H1 (cell line): Measurements from ENCODE around the gene FHL2. TPM values are rescaled to one million over a fixed set of nuclear protein-coding genes. Genes with fewer than 3 reads are reported as not detected.

Experiments
- CTCF ChIA-PET: fragments of 300-600 bp; sonication (Branson Sonifier 250); formaldehyde crosslinking; loops from one replicate; lab custom pipeline; 2021; ENCODE audit not compliant: partially characterized antibody; lab: Charles Lee
- POLR2A ChIA-PET: fragments of 300-600 bp; sonication (Branson Sonifier 250); formaldehyde crosslinking; loops from one replicate; lab custom pipeline; 2021; ENCODE audit warnings: inconsistent platforms; ENCODE audit not compliant: partially characterized antibody; lab: Charles Lee
- DNase-seq, 2 experiments: peaks; one replicate each; pipeline versions ENCODE4 v3.0.0 to v3.0.0-alpha.2; 2010 to 2022; ENCODE audit warnings: low spot score in 2 of 2, low read depth in 1 of 2, mixed read lengths in 1 of 2
- FAIRE-seq: peaks from 2 replicates; lab custom pipeline; 2011; peaks lifted over from hg19 to GRCh38; lab: Jason Lieb, UNC
- H2AFZ ChIP-seq: 2 replicates; pipeline ENCODE4 v1.8.1; 2012; ENCODE audit warnings: low read length, inconsistent platforms
- H2AK5ac ChIP-seq: 2 replicates; pipeline ENCODE4 v1.6.1; 2013; ENCODE audit warnings: low read depth, low read length
- H2BK120ac ChIP-seq: replicated peaks from 2 replicates; pipeline ENCODE3; 2013; ENCODE audit warnings: low read depth, low read length, inconsistent platforms
- H2BK12ac ChIP-seq: 2 replicates; pipeline ENCODE4 v1.6.1; 2013; ENCODE audit warnings: low read depth, low read length
- H2BK15ac ChIP-seq: 2 replicates; pipeline ENCODE4 v1.6.1; 2013; ENCODE audit warnings: low read length
- H2BK20ac ChIP-seq: 2 replicates; pipeline ENCODE4 v1.6.1; 2013; ENCODE audit warnings: low read length
- H2BK5ac ChIP-seq: 2 replicates; pipeline ENCODE4 v1.6.1; 2013; ENCODE audit warnings: low read depth, low read length
- H3K14ac ChIP-seq: 2 replicates; pipeline ENCODE4 v1.6.1; 2013; ENCODE audit warnings: inconsistent platforms; ENCODE audit not compliant: insufficient read length
- H3K18ac ChIP-seq: 2 replicates; pipeline ENCODE4 v1.6.1; 2013; ENCODE audit warnings: low read length; ENCODE audit errors: extremely low read depth
- H3K23ac ChIP-seq: 2 replicates; pipeline ENCODE4 v1.6.1; 2013; ENCODE audit warnings: inconsistent platforms; ENCODE audit not compliant: insufficient read length
- H3K23me2 ChIP-seq: 2 replicates; pipeline ENCODE4 v1.6.1; 2013; ENCODE audit warnings: low read depth, low read length
- H3K27ac ChIP-seq: 2 replicates; pipeline ENCODE4 v1.6.1; 2011; ENCODE audit warnings: low read depth, low read length, inconsistent platforms
- H3K27me3 ChIP-seq, 4 experiments: replicated peaks in 1 of 4; 1 replicate in 1 of 4; 2 replicates in 3 of 4; pipeline versions ENCODE4 v1.6.1 to v1.8.1; 2011 to 2013; ENCODE audit warnings: low read length in 3 of 4, mild to moderate bottlenecking in 3 of 4, inconsistent platforms in 2 of 4, mixed read lengths in 2 of 4, moderate library complexity in 1 of 4; ENCODE audit not compliant: control insufficient read depth in 3 of 4, insufficient read depth in 3 of 4; ENCODE audit errors: extremely low read depth in 1 of 4
- H3K36me3 ChIP-seq, 4 experiments: 2 replicates each; pipeline versions ENCODE4 v1.6.1 to v1.8.1; 2011 to 2013; ENCODE audit warnings: mild to moderate bottlenecking in 4 of 4, low read length in 3 of 4, moderate library complexity in 2 of 4, control low read depth in 1 of 4, inconsistent platforms in 1 of 4; ENCODE audit not compliant: insufficient read depth in 4 of 4, control insufficient read depth in 2 of 4
- H3K4ac ChIP-seq: replicated peaks from 2 replicates; pipeline ENCODE3; 2013; ENCODE audit warnings: low read length, low read depth, mixed read lengths, inconsistent platforms; ENCODE audit not compliant: insufficient read length
- H3K4me1 ChIP-seq, 4 experiments: replicated peaks in 1 of 4; 1 replicate in 1 of 4; 2 replicates in 3 of 4; pipeline versions ENCODE4 v1.6.1 to v1.8.1; 2011 to 2013; ENCODE audit warnings: low read length in 3 of 4, inconsistent platforms in 2 of 4, mixed read lengths in 1 of 4; ENCODE audit not compliant: insufficient read depth in 4 of 4, control insufficient read depth in 3 of 4
- H3K4me2 ChIP-seq, 2 experiments: 2 replicates each; pipeline versions ENCODE4 v1.6.1 to v1.8.1; 2011 to 2013; ENCODE audit warnings: low read depth in 2 of 2, low read length in 2 of 2, control low read depth in 1 of 2, inconsistent platforms in 1 of 2, mild to moderate bottlenecking in 1 of 2; ENCODE audit not compliant: insufficient read depth in 1 of 2
- H3K4me3 ChIP-seq, 4 experiments: fragments of 200-600, 300-600 bp in 1 of 4; sonication (generic), shearing (Covaris generic), sonication (Bioruptor Twin) in 1 of 4; 2 replicates each; pipeline versions ENCODE4 v1.5.1 to v1.8.1; 2011 to 2016; ENCODE audit warnings: low read length in 4 of 4, low read depth in 3 of 4, control low read depth in 2 of 4, inconsistent platforms in 2 of 4, mild to moderate bottlenecking in 2 of 4, mixed read lengths in 1 of 4, moderate library complexity in 1 of 4; ENCODE audit not compliant: insufficient read depth in 2 of 4; ENCODE audit errors: extremely low read depth in 1 of 4
- H3K56ac ChIP-seq: replicated peaks from 2 replicates; pipeline ENCODE3; 2013; ENCODE audit warnings: low read depth, mild to moderate bottlenecking, mixed read lengths, low read length, inconsistent platforms; ENCODE audit not compliant: insufficient read length
- H3K79me1 ChIP-seq: 2 replicates; pipeline ENCODE4 v1.6.1; 2013; ENCODE audit warnings: low read depth, low read length, control low read depth
- H3K79me2 ChIP-seq, 2 experiments: 2 replicates each; pipeline versions ENCODE4 v1.6.1 to v1.8.1; 2012 to 2013; ENCODE audit warnings: low read length in 2 of 2, mild to moderate bottlenecking in 2 of 2, inconsistent platforms in 1 of 2; ENCODE audit not compliant: insufficient read depth in 2 of 2, control insufficient read depth in 1 of 2
- H3K9ac ChIP-seq, 4 experiments: replicated peaks in 1 of 4; 1 replicate in 1 of 4; 2 replicates in 3 of 4; pipeline versions ENCODE4 v1.6.1 to v1.8.1; 2011 to 2013; ENCODE audit warnings: low read depth in 3 of 4, low read length in 3 of 4, control low read depth in 2 of 4, mild to moderate bottlenecking in 2 of 4, moderate library complexity in 2 of 4, inconsistent platforms in 1 of 4; ENCODE audit errors: extremely low read depth in 1 of 4
- H3K9me3 ChIP-seq, 2 experiments: 2 replicates each; pipeline versions ENCODE4 v1.6.1 to v1.8.1; 2012 to 2013; ENCODE audit warnings: mild to moderate bottlenecking in 2 of 2, moderate library complexity in 2 of 2, control low read depth in 1 of 2, inconsistent platforms in 1 of 2, low read depth in 1 of 2, low read length in 1 of 2, mixed read lengths in 1 of 2; ENCODE audit not compliant: insufficient read depth in 2 of 2
- H4K20me1 ChIP-seq, 2 experiments: replicated peaks in 1 of 2; 2 replicates each; pipeline versions ENCODE3 to v1.8.1; 2011 to 2013; ENCODE audit warnings: inconsistent platforms in 2 of 2, low read length in 2 of 2, mild to moderate bottlenecking in 1 of 2; ENCODE audit not compliant: insufficient read depth in 2 of 2, control insufficient read depth in 1 of 2
- H4K5ac ChIP-seq: 2 replicates; pipeline ENCODE4 v1.6.1; 2013; ENCODE audit warnings: low read length, low read depth, mixed read lengths, inconsistent platforms; ENCODE audit not compliant: insufficient read length
- H4K8ac ChIP-seq: 2 replicates; pipeline ENCODE4 v1.8.0; 2013; ENCODE audit warnings: mild to moderate bottlenecking, moderate library complexity, low read length, inconsistent platforms; ENCODE audit not compliant: insufficient read depth; ENCODE audit errors: extremely low read depth
- H4K91ac ChIP-seq: replicated peaks from 2 replicates; pipeline ENCODE3; 2013; ENCODE audit warnings: low read length, mixed read lengths, inconsistent platforms; ENCODE audit not compliant: insufficient read length
- CBX5 ChIP-seq: fragments of 300-800, 300-1000 bp; sonication (generic); IDR thresholded peaks from 2 replicates; pipeline ENCODE4 v1.7.1; 2016; ENCODE audit warnings: antibody characterized with exemption, low read length, low read depth
- CREB1 ChIP-seq: IDR thresholded peaks from 2 replicates; pipeline ENCODE4 v1.6.1; 2012; ENCODE audit warnings: inconsistent platforms
- JUND ChIP-seq: IDR thresholded peaks from 2 replicates; pipeline ENCODE4 v1.6.1; 2011; ENCODE audit warnings: mild to moderate bottlenecking, improper control_type of control experiment, low read length
- MAFK ChIP-seq: IDR thresholded peaks from 2 replicates; pipeline ENCODE4 v1.6.1; 2012; ENCODE audit warnings: low read depth, mild to moderate bottlenecking, improper control_type of control experiment, low read length
- POLR2A ChIP-seq, 2 experiments: IDR thresholded peaks; 1 replicate in 1 of 2; 2 replicates in 1 of 2; pipeline ENCODE4 v1.6.1; 2011; ENCODE audit warnings: low read depth in 2 of 2, low read length in 2 of 2, mild to moderate bottlenecking in 2 of 2; ENCODE audit errors: control extremely low read depth in 1 of 2
- WGBS, 2 experiments: shearing (Covaris generic) in 1 of 2; methylation state at CpG; one replicate each; pipeline versions ENCODE4 v1.1.6 to v1.1.7; 2013 to 2015; ENCODE audit warnings: low lambda C conversion rate in 2 of 2, mixed read lengths in 2 of 2, inconsistent platforms in 1 of 2, low coverage in 1 of 2, missing lambda C conversion rate in 1 of 2; ENCODE audit not compliant: insufficient replicate concordance in 2 of 2, insufficient coverage in 1 of 2, insufficient read length in 1 of 2; ENCODE audit errors: extremely low coverage in 1 of 2, missing lambda C conversion rate in 1 of 2; 5-methylcytosine and 5-hydroxymethylcytosine counted together
- polyA plus RNA-seq, 7 experiments: library from polyadenylated mRNA; depleted of rRNA in 3 of 7; stranded (reverse) in 5 of 7; unstranded in 2 of 7; fragments of >200 nt in 5 of 7; fragments of 200-250 nt in 2 of 7; gene quantifications; 1 replicate in 5 of 7; 2 replicates in 1 of 7; 4 replicates in 1 of 7; pipeline versions ENCODE4 v1.2.1 to v1.2.3, GENCODE V29; 2011 to 2013; ENCODE audit warnings: missing spikeins in 2 of 7, mixed read lengths in 2 of 7
- total RNA-seq: library from RNA; stranded (reverse); fragmentation: NEBNext Ultra II Directional; extraction: Animal tissue kit (Norgen Biotek cat#: 25700); gene quantifications from 2 replicates; pipeline ENCODE4 v1.2.1, GENCODE V29; 2021

FHL2 gene
- total and polyA plus RNA-seq, 2 of the 8 experiments (the other 6 are each of a cell fraction or from before 2014, with no cell fraction given): 33.2 to 64.3 TPM

- FAIRE-seq: no peak
- Histone ChIP-seq H2BK5ac (no peak overlapping the region), H3K4me1 (peaks cover 0 to 5% (median 1%) of the 10 kb centered on the region in 4 experiments; a peak in 3 of 7 replicates), H4K8ac (no peak overlapping the region), H3K56ac (no peak overlapping the region), H3K4me2 (no peak overlapping the region), H3K9me3 (no peaks in the 10 kb centered on the region), H2BK120ac (no peak overlapping the region)
- no peak for DNase-seq
- TF ChIP-seq JUND (no peak), CBX5 (no peak), CREB1 (no peak), MAFK (peak; percentile 66), POLR2A (IDR thresholded peaks at IDR 0.05; ENCODE audit: control extremely low read depth in 1 of 2, low read depth in 2 of 2, low read length in 2 of 2) (peak in 1 of 2 experiments; percentile 48; a peak in 1 of 3 replicates)
- TF ChIP-seq, all 59 proteins: peak for 2
- H2BK15ac ChIP-seq: no peak overlapping the region
- H3K9ac ChIP-seq: no peak overlapping the region
- H3K23ac ChIP-seq: no peak overlapping the region
- no peak overlapping the region for H4K91ac ChIP-seq
- no peak overlapping the region for H3K18ac ChIP-seq
- no peak overlapping the region for H2AK5ac ChIP-seq
- no peak overlapping the region for H2BK12ac ChIP-seq
- H3K14ac ChIP-seq: no peak overlapping the region
- 86% methylated on average over 2 of the region's 2 CpGs; no CpG with 5 or more reads in 1 of the 2 experiments for WGBS, 2 experiments
- H3K4ac ChIP-seq: no peak overlapping the region
- POLR2A ChIA-PET: interaction anchor here (0.5 to 1.2 kb wide), 3 partner anchors 11 to 805 kb away, joined by 3 to 4 read pairs (median 3); no protein-coding TSS in a partner anchor
- no peaks in the 10 kb centered on the region; a peak in 1 of 7 replicates for H3K27me3 ChIP-seq
- CTCF ChIA-PET: interaction anchor here (1.1 kb wide), 1 partner anchor 48 kb away, joined by 3 read pairs; no protein-coding TSS in a partner anchor
- no peak overlapping the region for H3K4me3 ChIP-seq
- peaks cover 16 to 38% of the 10 kb centered on the region in 2 experiments for H3K79me2 ChIP-seq
- H4K20me1 ChIP-seq: no peaks in the 10 kb centered on the region
- H2AFZ ChIP-seq: no peak overlapping the region
- H3K23me2 ChIP-seq: peaks cover 7% of the 10 kb centered on the region; the same call in 1 of the 2 replicates
- H3K27ac ChIP-seq: no peak overlapping the region
- H4K5ac ChIP-seq: no peak overlapping the region
- no peak overlapping the region for H2BK20ac ChIP-seq
- peaks cover 0 to 12% (median 5%) of the 10 kb centered on the region in 4 experiments; a peak in 5 of 8 replicates for H3K36me3 ChIP-seq
- no peaks in the 10 kb centered on the region; the same call in 1 of the 2 replicates for H3K79me1 ChIP-seq
Measured at GRCh38 chr2:105335469-105335868, 63.4 kb downstream of the FHL2 start.
